Activated CD8-positive, alpha-beta memory T cell treated with anti-CD3 and anti-CD28 coated beads, Interleukin-2, amount 10 ng/mL, durations not matched to agents 7 days and 5 days (primary cell): Measurements from ENCODE around the gene CBX4. TPM values are rescaled to one million over a fixed set of nuclear protein-coding genes. Genes with fewer than 3 reads are reported as not detected.

Source experiments
- ATAC-seq: fragments of 150-1000 bp; cut with Tn5 transposase; one replicate; pipeline ENCODE4 v1.10.0; 2021; ENCODE audit warnings: moderate library complexity
- CTCF ChIA-PET: fragments of 350-600 bp; sonication (Branson Sonifier 250); formaldehyde crosslinking; loops from one replicate; lab custom pipeline; 2021; ENCODE audit warnings: antibody characterized with exemption; lab: Charles Lee
- DNase-seq: peaks from one replicate; pipeline ENCODE4 v3.0.0-alpha.2; 2020
- H3K27ac Mint-ChIP-seq: one replicate; pipeline ENCODE4 v1.8.0; 2021; ENCODE audit warnings: mild to moderate bottlenecking, mixed read lengths
- H3K27me3 Mint-ChIP-seq: one replicate; pipeline ENCODE4 v1.8.0; 2021; ENCODE audit warnings: mixed read lengths
- H3K36me3 Mint-ChIP-seq: one replicate; pipeline ENCODE4 v1.8.0; 2021; ENCODE audit warnings: mild to moderate bottlenecking, mixed read lengths
- H3K4me1 Mint-ChIP-seq: one replicate; pipeline ENCODE4 v1.8.0; 2021; ENCODE audit warnings: mixed read lengths
- H3K4me3 Mint-ChIP-seq: one replicate; pipeline ENCODE4 v1.8.0; 2021; ENCODE audit warnings: mild to moderate bottlenecking, moderate library complexity, mixed read lengths
- H3K9me3 Mint-ChIP-seq: one replicate; pipeline ENCODE4 v1.8.0; 2022; ENCODE audit warnings: low read depth, mixed read lengths
- total RNA-seq, 2 experiments: library from RNA; stranded (reverse); gene quantifications; one replicate each; pipeline ENCODE4 v1.2.3, GENCODE V29; 2021

The CBX4 gene
- total RNA-seq, 2 experiments from 2014 or later: 28.3 to 36.7 TPM

DNA sequence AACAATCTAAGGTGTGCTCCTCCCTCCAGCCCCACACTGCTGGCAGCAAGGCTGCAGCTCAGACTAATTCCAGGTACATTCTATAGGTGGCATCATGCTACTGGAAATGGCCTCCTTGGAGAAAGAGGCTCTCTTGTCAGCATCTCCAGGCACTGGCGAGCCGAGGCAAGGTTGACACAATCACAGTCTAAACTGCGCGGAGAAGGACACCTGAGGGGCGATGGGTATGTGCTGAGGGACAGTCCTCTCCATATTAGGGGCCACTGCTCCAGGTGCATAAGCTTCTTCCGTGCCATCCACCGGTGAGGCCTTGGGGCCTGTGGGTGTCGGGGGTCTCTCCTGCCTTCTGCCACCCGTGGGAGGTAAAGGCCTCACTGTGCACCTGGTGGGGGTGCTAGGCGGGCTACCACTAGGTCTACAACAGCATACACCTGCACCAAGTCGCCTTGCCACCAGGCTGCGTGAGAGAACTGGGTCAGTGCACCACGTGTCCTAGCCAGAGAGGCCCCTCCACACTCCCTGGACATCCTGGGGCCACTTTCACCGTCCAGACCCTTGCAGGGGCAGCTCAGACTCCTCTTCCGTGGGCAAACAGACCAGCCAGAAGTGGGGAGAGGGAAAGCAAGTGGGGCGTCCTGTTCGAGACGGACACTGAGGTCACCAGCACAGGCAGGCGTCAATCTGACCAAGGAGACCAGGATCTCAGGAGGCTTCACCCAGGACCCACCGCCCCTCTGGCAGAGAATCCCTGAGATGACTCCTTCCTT, 30.3 kb downstream of the CBX4 start:
- Mint-ChIP-seq H3K36me3 (peaks cover 3% of the 10 kb centered on the region), H3K27ac (no peak overlapping the region), H3K27me3 (peaks cover 73% of the 10 kb centered on the region), H3K9me3 (no peaks in the 10 kb centered on the region), H3K4me1 (peaks cover 37% of the 10 kb centered on the region), H3K4me3 (no peak overlapping the region)
- CTCF ChIA-PET: interaction anchor here (0.6 to 7.0 kb wide), 18 partner anchors 9 to 198 kb away, joined by 3 to 38 read pairs (median 5); partner anchors contain the start of genes CBX4 and CBX8
- ATAC-seq (peak; percentile 24), DNase-seq (no peak)

GRCh38 chr17:79806863-79807720, 32.1 kb downstream of the CBX4 start:
- CTCF ChIA-PET: interaction anchor here (1.6 to 7.0 kb wide), 9 partner anchors 10 to 185 kb away, joined by 4 to 38 read pairs (median 6); partner anchors contain the start of genes CBX4 and CBX8
- ATAC-seq (no peak), DNase-seq (no peak)
- Mint-ChIP-seq H3K27ac (no peak overlapping the region), H3K27me3 (peaks cover 78% of the 10 kb centered on the region), H3K9me3 (no peaks in the 10 kb centered on the region), H3K4me3 (no peak overlapping the region), H3K36me3 (peaks cover 3% of the 10 kb centered on the region), H3K4me1 (peaks cover 37% of the 10 kb centered on the region)

DNA sequence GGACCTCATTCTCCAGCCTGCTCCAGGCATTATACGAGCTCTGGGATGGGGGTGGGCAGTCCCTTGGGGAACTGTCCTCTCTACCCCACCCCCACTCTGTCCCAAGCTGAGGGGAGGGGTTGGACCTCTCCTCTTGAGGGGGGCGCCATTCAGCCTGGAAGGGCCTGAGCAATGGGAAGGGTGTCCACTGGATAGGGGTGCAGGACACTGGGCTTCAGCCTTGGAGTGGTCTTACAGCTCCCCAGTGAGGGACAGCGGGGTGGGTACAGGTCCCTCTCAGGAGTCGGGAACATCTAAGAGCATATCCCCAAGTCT, 32.8 kb downstream of the CBX4 start:
- ATAC-seq: no peak
- H3K36me3 Mint-ChIP-seq: peaks cover 6% of the 10 kb centered on the region
- no peaks in the 10 kb centered on the region for H3K9me3 Mint-ChIP-seq
- no peak overlapping the region for H3K4me3 Mint-ChIP-seq
- H3K27me3 Mint-ChIP-seq: peaks cover 78% of the 10 kb centered on the region
- CTCF ChIA-PET: interaction anchor here (4.2 to 7.0 kb wide), 2 partner anchors 30 to 35 kb away, joined by 25 to 38 read pairs; no protein-coding TSS in a partner anchor
- DNase-seq: no peak
- no peak overlapping the region for H3K27ac Mint-ChIP-seq
- peaks cover 30% of the 10 kb centered on the region for H3K4me1 Mint-ChIP-seq

DNA sequence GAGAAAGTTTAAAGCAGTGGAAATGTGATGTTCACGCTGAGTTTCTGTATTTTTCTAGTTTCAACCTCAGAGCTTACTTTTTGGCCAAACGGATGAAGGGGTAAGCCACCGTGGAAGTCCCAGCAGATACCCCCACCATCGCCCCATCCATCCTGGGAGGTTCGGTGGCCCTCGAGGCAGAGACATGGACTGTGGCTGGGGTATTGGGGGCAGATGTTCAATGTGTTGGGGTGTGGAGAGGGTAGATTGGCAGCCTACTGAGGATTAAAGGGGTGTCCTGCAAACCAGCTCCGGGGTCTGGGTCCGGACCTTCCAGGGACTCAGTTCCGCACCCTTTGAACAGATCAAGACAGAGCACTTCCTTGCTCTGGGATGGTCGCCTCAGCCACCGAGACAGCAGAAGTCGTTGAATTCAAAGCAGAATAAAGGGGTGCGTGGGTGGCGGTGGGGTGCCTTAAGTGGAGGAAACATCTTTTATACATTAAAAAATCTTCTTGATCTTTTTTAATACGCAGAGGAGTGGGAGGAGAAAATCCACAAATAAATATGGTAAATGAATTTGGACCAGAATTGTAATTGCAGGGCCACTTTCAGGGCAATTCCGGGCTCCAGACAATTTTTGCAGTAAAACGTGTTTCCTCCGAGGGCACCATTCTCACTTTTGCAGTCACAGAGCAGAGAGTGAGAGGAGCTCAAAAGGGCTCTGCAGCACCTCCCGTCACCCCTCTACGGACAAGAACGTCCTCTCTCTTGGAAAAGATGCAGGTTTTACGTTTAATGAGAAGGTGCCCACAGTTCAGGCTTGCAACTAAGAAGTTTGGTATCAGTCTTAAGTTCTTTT, 34.2 kb downstream of the CBX4 start:
- H3K4me3 Mint-ChIP-seq: peak overlapping the region; percentile 59
- DNase-seq (no peak), ATAC-seq (no peak)
- H3K9me3 Mint-ChIP-seq: no peaks in the 10 kb centered on the region
- peaks cover 8% of the 10 kb centered on the region for H3K36me3 Mint-ChIP-seq
- H3K27ac Mint-ChIP-seq: peak overlapping the region; percentile 75
- CTCF ChIA-PET: interaction anchor here (1.1 to 8.4 kb wide), 8 partner anchors 8 to 296 kb away, joined by 3 to 51 read pairs (median 6); partner anchors contain the start of gene GAA
- peaks cover 32% of the 10 kb centered on the region for H3K4me1 Mint-ChIP-seq
- H3K27me3 Mint-ChIP-seq: peaks cover 84% of the 10 kb centered on the region

- CTCF ChIA-PET: interaction anchor here (1.3 to 8.4 kb wide), 7 partner anchors 9 to 297 kb away, joined by 3 to 51 read pairs (median 7); partner anchors contain the start of gene GAA
- Mint-ChIP-seq H3K27me3 (peaks cover 87% of the 10 kb centered on the region), H3K27ac (peak overlapping the region; percentile 75), H3K36me3 (peaks cover 8% of the 10 kb centered on the region), H3K9me3 (no peaks in the 10 kb centered on the region), H3K4me1 (peaks cover 38% of the 10 kb centered on the region), H3K4me3 (peak overlapping the region; percentile 59)
- peak; percentile 84 for DNase-seq
- ATAC-seq: peak; percentile 77
These were observed 35.0 kb downstream of the CBX4 start for GRCh38 chr17:79803997-79804855.

DNA sequence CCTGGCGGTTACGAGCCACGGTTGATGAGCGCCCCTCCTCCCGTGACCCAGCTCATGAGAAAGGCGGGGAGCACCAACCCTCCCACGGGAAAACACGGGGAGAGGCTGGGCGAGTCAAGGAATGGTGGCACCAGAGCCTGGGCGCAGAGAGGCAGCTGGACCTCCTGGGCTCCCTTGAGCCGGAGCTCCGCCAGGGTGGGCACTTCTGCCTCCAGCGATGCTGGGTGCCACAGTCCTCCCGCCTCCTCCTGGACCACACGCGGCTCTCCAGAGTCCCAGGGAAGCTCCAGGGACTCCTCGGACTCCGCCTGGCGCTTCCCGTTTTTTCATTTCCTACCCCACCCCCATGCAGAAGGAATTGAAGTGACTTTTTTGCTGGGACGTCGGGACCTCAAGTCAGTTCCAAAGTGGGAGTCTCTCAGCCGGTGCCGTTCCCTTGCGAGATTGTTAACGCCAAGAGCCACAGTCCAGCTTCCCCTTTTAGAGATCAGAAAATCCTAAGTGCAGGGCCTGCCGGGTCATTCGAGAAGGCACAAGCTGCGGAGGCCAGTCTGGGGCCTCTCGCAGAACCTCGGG, 35.7 kb downstream of the CBX4 start:
- H3K4me3 Mint-ChIP-seq: no peak overlapping the region
- CTCF ChIA-PET: interaction anchor here (1.7 to 8.4 kb wide), 5 partner anchors 9 to 190 kb away, joined by 3 to 51 read pairs (median 7); no protein-coding TSS in a partner anchor
- no peaks in the 10 kb centered on the region for H3K9me3 Mint-ChIP-seq
- peaks cover 85% of the 10 kb centered on the region for H3K27me3 Mint-ChIP-seq
- H3K4me1 Mint-ChIP-seq: peaks cover 38% of the 10 kb centered on the region
- peak overlapping the region; percentile 67 for H3K27ac Mint-ChIP-seq
- H3K36me3 Mint-ChIP-seq: peaks cover 8% of the 10 kb centered on the region
- ATAC-seq (no peak), DNase-seq (no peak)

DNA sequence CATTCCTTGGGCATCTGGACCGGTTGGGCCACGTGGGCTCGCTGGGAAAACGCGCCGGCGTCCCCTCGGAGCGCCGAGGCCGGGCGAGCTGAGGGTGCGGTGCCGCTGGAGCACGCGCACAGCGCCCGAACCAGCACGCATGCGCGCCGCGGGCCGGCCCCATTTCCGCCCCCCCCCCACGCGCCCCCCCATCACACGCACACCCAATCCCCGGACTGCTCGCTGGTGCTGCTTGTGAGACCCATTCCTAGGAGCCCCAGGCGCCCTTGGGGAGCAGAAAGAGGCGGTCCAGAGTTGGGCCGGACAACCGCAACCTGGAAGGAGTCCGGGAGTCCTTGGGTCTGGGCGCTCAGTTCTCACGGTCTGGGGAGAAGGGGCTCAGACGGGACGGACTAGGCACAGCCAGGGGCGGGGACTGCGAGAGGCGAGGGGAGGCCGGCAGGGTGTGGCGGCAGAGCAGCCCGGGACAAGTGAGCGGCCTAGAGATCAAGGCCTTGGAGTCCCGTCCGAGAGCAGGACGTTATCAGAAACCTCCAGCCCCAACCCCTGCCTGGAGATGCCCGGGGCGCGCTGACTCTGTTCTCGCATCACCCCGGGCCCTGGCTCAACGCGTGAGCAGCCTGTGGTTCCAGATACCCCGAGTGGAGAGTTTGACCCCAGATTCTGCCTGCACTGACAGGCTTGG, 36.4 kb downstream of the CBX4 start:
- Mint-ChIP-seq H3K4me1 (peaks cover 41% of the 10 kb centered on the region), H3K27me3 (peaks cover 81% of the 10 kb centered on the region)

GRCh38 chr17:79802039-79802735, 37.1 kb downstream of the CBX4 start:
- Mint-ChIP-seq H3K4me1 (peaks cover 41% of the 10 kb centered on the region), H3K27ac (peak overlapping the region; percentile 28), H3K36me3 (peaks cover 8% of the 10 kb centered on the region), H3K4me3 (no peak overlapping the region), H3K9me3 (no peaks in the 10 kb centered on the region), H3K27me3 (peaks cover 74% of the 10 kb centered on the region)
- ATAC-seq (no peak), DNase-seq (no peak)
- CTCF ChIA-PET: interaction anchor here (0.9 to 8.4 kb wide), 3 partner anchors 11 to 38 kb away, joined by 3 to 51 read pairs (median 15); partner anchors contain the start of gene CBX4

More for the DNA sequence above, 36.4 kb downstream of the CBX4 start:
- Mint-ChIP-seq H3K27ac (no peak overlapping the region), H3K9me3 (no peaks in the 10 kb centered on the region), H3K4me3 (no peak overlapping the region), H3K36me3 (peaks cover 8% of the 10 kb centered on the region)
- DNase-seq: no peak
- ATAC-seq: no peak
- CTCF ChIA-PET: interaction anchor here (0.9 to 8.4 kb wide), 5 partner anchors 10 to 191 kb away, joined by 3 to 51 read pairs (median 15); partner anchors contain the start of gene CBX4

DNA sequence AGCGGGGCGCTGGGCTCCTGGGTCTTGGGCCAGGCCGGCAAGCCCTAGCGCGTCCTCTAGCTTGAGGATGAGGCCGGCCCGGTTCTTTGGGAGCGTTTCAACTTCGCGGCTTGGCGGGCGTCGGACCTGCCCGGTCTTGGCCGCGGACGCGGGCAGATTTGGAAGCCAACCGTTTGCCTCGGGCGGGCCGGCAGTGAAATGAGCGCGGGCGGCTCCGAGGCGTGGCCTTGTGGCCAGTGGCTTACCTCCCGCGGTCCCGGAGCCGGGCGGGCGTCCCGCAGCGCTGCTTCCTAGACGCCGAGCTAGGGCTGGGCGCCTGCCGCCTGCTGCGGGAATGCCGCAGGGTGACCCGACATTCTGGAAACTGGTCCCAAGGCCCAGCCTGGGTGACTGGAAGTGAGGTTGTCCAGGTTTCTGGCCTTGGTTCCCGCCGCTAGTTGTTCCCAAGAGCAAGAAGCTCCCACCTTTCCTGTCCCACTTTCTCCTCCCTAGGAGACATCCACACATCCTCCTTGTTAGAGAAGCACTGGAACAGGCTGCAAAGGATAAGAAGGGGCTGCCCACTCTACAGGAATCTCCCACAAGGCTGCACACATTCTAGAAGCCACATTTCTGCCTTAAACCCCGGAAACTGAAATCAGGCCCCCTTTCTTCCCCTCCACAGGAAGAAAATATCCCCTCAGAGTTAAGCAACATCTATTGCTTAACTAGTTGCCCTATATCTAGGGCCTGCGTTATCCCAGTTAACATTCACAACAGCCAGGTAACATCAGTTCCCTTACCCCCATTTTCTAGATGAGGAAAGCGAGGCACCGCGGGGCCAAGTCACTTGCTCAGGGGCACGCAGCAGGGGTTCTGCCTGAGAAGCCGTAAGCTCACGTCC, 37.8 kb downstream of the CBX4 start:
- H3K9me3 Mint-ChIP-seq: no peaks in the 10 kb centered on the region
- H3K27me3 Mint-ChIP-seq: peaks cover 66% of the 10 kb centered on the region
- peaks cover 42% of the 10 kb centered on the region for H3K4me1 Mint-ChIP-seq
- H3K4me3 Mint-ChIP-seq: no peak overlapping the region
- peak overlapping the region; percentile 28 for H3K27ac Mint-ChIP-seq
- DNase-seq: no peak
- ATAC-seq: no peak
- H3K36me3 Mint-ChIP-seq: peaks cover 9% of the 10 kb centered on the region
- CTCF ChIA-PET: interaction anchor here (0.9 to 8.4 kb wide), 5 partner anchors 11 to 60 kb away, joined by 3 to 51 read pairs (median 4); partner anchors contain the start of gene CBX4
